Mesodermal cell (in vitro differentiated cells): ENCODE measurements around the gene WNT9B.

Source experiments
- H3K27ac ChIP-seq: 2 replicates; pipeline ENCODE4 v1.7.0; 2013; ENCODE audit warnings: mild to moderate bottlenecking, low read depth, low read length, moderate library complexity; ENCODE audit not compliant: severe bottlenecking
- H3K36me3 ChIP-seq: 2 replicates; pipeline ENCODE4 v1.7.1; 2013; ENCODE audit warnings: mild to moderate bottlenecking, low read length, moderate library complexity; ENCODE audit not compliant: control insufficient read depth, insufficient read depth
- H3K4me1 ChIP-seq: one replicate; pipeline ENCODE4 v1.7.1; 2013; ENCODE audit warnings: mild to moderate bottlenecking, low read length; ENCODE audit not compliant: insufficient read depth, control insufficient read depth, poor library complexity, severe bottlenecking
- H3K4me3 ChIP-seq: 2 replicates; pipeline ENCODE4 v1.7.0; 2013; ENCODE audit warnings: low read length, control low read depth, mild to moderate bottlenecking; ENCODE audit not compliant: insufficient read depth, poor library complexity, severe bottlenecking; ENCODE audit errors: extremely low read depth
- H3K9me3 ChIP-seq: 2 replicates; pipeline ENCODE4 v1.7.1; 2013; ENCODE audit warnings: mild to moderate bottlenecking, low read length, moderate library complexity; ENCODE audit not compliant: control insufficient read depth
- WGBS, 2 experiments: methylation state at CpG; one replicate each; pipeline ENCODE4 v1.1.5; 2013; ENCODE audit warnings: missing lambda C conversion rate in 2 of 2; ENCODE audit not compliant: insufficient coverage in 2 of 2; 5-methylcytosine and 5-hydroxymethylcytosine counted together

The WNT9B gene

GRCh38 chr17:46822388-46822921 is 28.9 kb upstream of the WNT9B start:
- Histone ChIP-seq H3K4me1 (peaks cover 17% of the 10 kb centered on the region), H3K36me3 (no peaks in the 10 kb centered on the region), H3K27ac (no peak overlapping the region), H3K9me3 (no peaks in the 10 kb centered on the region), H3K4me3 (no peak overlapping the region)
- 68 to 69% methylated on average over 29 to 30 of the region's 35 CpGs for WGBS, 2 experiments

DNA sequence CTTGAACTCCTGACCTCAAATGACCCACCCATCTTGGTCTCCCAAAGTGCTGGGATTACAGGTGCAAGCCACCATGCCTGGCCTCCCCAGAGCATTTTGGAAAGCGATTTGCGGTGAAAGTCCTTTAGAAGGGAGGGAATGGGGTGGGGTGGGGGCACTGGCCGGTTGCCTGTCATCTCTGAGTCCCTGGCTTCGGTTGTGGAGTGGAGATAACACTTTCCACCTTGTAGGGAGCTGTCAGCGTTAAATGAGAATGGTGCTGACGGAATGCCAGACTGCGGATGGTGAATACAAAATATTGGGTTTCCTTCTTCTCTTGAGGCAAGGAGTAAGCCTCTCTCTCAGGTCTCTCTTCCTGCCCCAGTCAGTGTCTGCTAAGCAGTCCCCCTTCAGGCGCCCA is 27.7 kb upstream of the WNT9B start:
- 89 to 95% methylated on average over 8 of the region's 8 CpGs for WGBS, 2 experiments
- Histone ChIP-seq H3K4me1 (peaks cover 17% of the 10 kb centered on the region), H3K9me3 (no peaks in the 10 kb centered on the region), H3K4me3 (no peak overlapping the region), H3K27ac (no peak overlapping the region), H3K36me3 (no peaks in the 10 kb centered on the region)

- Histone ChIP-seq H3K27ac (no peak overlapping the region), H3K4me3 (no peak overlapping the region), H3K9me3 (no peaks in the 10 kb centered on the region), H3K36me3 (no peaks in the 10 kb centered on the region), H3K4me1 (no peaks in the 10 kb centered on the region)
- WGBS, 2 experiments, result no CpG with 5 or more reads among the region's 1 CpG
These were observed 25.3 kb upstream of the WNT9B start for GRCh38 chr17:46826116-46826515.

DNA sequence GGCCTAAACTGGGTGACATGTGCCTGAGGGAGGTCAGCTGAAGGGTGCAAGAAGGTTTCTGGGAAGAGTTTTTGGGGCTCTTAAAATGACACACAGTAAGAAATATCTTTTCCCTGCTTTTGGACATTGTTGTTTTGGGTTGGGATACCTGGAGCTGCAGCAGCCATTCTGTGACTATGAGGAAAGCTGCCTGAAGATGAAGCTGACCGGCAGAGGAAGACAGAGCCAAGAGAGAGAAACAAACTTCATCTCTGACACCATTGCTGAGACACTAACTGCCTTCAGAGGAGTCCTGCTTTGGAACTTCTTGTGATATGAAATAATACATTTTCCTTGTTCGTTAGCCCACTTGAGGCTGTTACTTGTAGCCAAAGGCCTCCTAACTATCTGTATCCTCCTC is 24.1 kb upstream of the WNT9B start:
- no peak overlapping the region for H3K4me3 ChIP-seq
- no peak overlapping the region for H3K27ac ChIP-seq
- no peaks in the 10 kb centered on the region for H3K36me3 ChIP-seq
- no CpG with 5 or more reads among the region's 2 CpGs for WGBS, 2 experiments
- H3K4me1 ChIP-seq, result peaks cover 6% of the 10 kb centered on the region
- H3K9me3 ChIP-seq, result no peaks in the 10 kb centered on the region

GRCh38 chr17:46831573-46832330 is 19.6 kb upstream of the WNT9B start:
- WGBS, 2 experiments, result 64 to 81% methylated on average over 9 of the region's 14 CpGs
- Histone ChIP-seq H3K4me1 (peaks cover 16% of the 10 kb centered on the region), H3K4me3 (no peak overlapping the region), H3K36me3 (no peaks in the 10 kb centered on the region), H3K9me3 (no peaks in the 10 kb centered on the region), H3K27ac (no peak overlapping the region)

DNA sequence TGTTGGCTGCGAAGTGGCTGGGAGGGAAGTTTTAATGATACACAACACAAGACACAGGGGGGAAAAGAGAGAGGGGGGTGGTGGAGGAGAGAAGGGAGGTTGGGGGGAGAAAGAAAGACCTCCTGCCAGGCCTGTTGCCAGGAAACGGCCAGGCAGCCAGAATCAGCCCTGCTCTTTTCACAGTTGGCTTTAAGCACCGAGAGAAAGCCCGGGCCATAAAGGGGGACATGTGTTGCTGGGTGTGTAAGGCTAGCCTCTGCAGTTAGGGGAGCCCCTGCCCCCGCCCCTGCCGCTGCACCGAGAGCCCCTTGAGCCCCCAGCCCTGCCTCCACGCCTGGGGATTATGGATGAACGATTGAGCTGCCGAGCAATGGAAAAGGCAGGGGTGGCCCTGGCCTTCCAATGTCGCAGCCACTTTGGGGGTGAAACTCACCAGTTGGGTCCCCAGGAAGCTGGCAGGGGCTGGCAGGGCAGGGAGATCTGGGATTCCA is 19.0 kb upstream of the WNT9B start:
- H3K9me3 ChIP-seq, result no peaks in the 10 kb centered on the region
- H3K27ac ChIP-seq, result peak overlapping the region; percentile 55
- no peaks in the 10 kb centered on the region for H3K36me3 ChIP-seq
- H3K4me3 ChIP-seq, result no peak overlapping the region
- 22 to 28% methylated on average over 7 to 10 of the region's 11 CpGs for WGBS, 2 experiments
- H3K4me1 ChIP-seq, result peaks cover 16% of the 10 kb centered on the region

- H3K4me1 ChIP-seq, result peaks cover 16% of the 10 kb centered on the region
- peak overlapping the region; percentile 19 for H3K27ac ChIP-seq
- 53 to 59% methylated on average over 9 to 14 of the region's 17 CpGs for WGBS, 2 experiments
- no peaks in the 10 kb centered on the region for H3K36me3 ChIP-seq
- no peaks in the 10 kb centered on the region for H3K9me3 ChIP-seq
- no peak overlapping the region for H3K4me3 ChIP-seq
These were observed 18.2 kb upstream of the WNT9B start for GRCh38 chr17:46832945-46833839.

GRCh38 chr17:46833840-46834208 is 17.6 kb upstream of the WNT9B start:
- no peaks in the 10 kb centered on the region for H3K36me3 ChIP-seq
- no peak overlapping the region for H3K4me3 ChIP-seq
- no peaks in the 10 kb centered on the region for H3K9me3 ChIP-seq
- peak overlapping the region; percentile 19 for H3K27ac ChIP-seq
- 83 to 90% methylated on average over 2 of the region's 2 CpGs for WGBS, 2 experiments
- H3K4me1 ChIP-seq, result peaks cover 16% of the 10 kb centered on the region

DNA sequence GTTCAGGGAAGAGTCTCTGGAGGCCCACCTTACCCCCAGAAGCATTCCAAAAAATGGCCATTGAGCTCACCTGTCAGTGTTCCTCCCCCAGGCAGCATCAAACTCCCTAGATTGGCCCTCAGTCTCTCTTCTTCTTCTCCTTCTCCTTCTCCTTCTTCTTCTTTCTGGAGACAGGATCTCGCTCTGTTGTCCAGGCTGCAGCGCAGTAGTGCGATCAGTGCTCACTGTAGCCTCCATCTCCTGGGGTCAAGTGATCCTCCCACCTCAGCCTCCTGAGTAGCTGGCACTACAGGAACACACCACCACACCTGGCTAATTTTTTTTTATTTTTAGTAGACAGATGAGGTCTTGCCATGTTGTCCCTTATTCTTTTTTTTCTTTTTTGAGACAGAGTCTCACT is 16.5 kb upstream of the WNT9B start:
- Histone ChIP-seq H3K9me3 (no peaks in the 10 kb centered on the region), H3K36me3 (no peaks in the 10 kb centered on the region), H3K4me1 (peaks cover 16% of the 10 kb centered on the region), H3K27ac (no peak overlapping the region), H3K4me3 (no peak overlapping the region)
- 79 to 97% methylated on average over 3 of the region's 3 CpGs for WGBS, 2 experiments

- no peak overlapping the region for H3K27ac ChIP-seq
- no peaks in the 10 kb centered on the region for H3K9me3 ChIP-seq
- peaks cover 16% of the 10 kb centered on the region for H3K4me1 ChIP-seq
- WGBS, 2 experiments, result 94 to 95% methylated on average over 2 of the region's 2 CpGs
- no peak overlapping the region for H3K4me3 ChIP-seq
- H3K36me3 ChIP-seq, result no peaks in the 10 kb centered on the region
These were observed 14.9 kb upstream of the WNT9B start for GRCh38 chr17:46836500-46836899.
